Natural killer cell (primary cell): ENCODE data around the gene SPAG7. TPM values are rescaled to one million over a fixed set of nuclear protein-coding genes. Genes with fewer than 3 reads are reported as not detected.

ENCODE experiments used
- ATAC-seq, 3 donors: fragments of 150-1000 bp in 2 of 3; fragments of 200-7000 bp in 1 of 3; cut with Tn5 transposase; 1 replicate in 1 of 3; 2 replicates in 2 of 3; pipeline ENCODE4 v1.10.0; 2021; ENCODE audit warnings: mild to moderate bottlenecking in 2 of 3, moderate library complexity in 2 of 3
- DNase-seq, 2 donors: peaks; one replicate each; pipeline versions ENCODE4 v3.0.0 to v3.0.0-alpha.2; 2013 to 2021; ENCODE audit warnings: mixed read lengths in 1 of 2
- H3K27ac ChIP-seq: one replicate; pipeline ENCODE4 v1.5.1; 2013; ENCODE audit warnings: mild to moderate bottlenecking, low read length
- H3K27me3 ChIP-seq: one replicate; pipeline ENCODE4 v1.6.1; 2013; ENCODE audit warnings: low read length; ENCODE audit not compliant: control insufficient read depth, insufficient read depth
- H3K36me3 ChIP-seq: one replicate; pipeline ENCODE4 v1.6.1; 2013; ENCODE audit warnings: low read length; ENCODE audit not compliant: control insufficient read depth, insufficient read depth
- H3K4me1 ChIP-seq: one replicate; pipeline ENCODE4 v1.6.1; 2013; ENCODE audit warnings: low read length; ENCODE audit not compliant: control insufficient read depth, insufficient read depth
- H3K4me3 ChIP-seq: one replicate; pipeline ENCODE4 v1.5.1; 2013; ENCODE audit warnings: low read length
- H3K9me3 ChIP-seq: one replicate; pipeline ENCODE4 v1.6.1; 2013; ENCODE audit warnings: low read length; ENCODE audit not compliant: control insufficient read depth, insufficient read depth
- H3K27ac Mint-ChIP-seq, 2 donors: one replicate each; pipeline ENCODE4 v1.8.0; 2022; ENCODE audit warnings: mild to moderate bottlenecking in 2 of 2, mixed read lengths in 2 of 2, moderate library complexity in 1 of 2
- H3K27me3 Mint-ChIP-seq, 2 donors: one replicate each; pipeline ENCODE4 v1.8.0; 2022; ENCODE audit warnings: low read depth in 2 of 2, mixed read lengths in 2 of 2
- H3K36me3 Mint-ChIP-seq: one replicate; pipeline ENCODE4 v1.8.0; 2022; ENCODE audit warnings: mixed read lengths
- H3K4me1 Mint-ChIP-seq, 2 donors: one replicate each; pipeline ENCODE4 v1.8.0; 2022; ENCODE audit warnings: mixed read lengths in 2 of 2
- H3K4me3 Mint-ChIP-seq: one replicate; pipeline ENCODE4 v1.8.0; 2022; ENCODE audit warnings: mild to moderate bottlenecking, moderate library complexity, mixed read lengths
- H3K9me3 Mint-ChIP-seq, 2 donors: one replicate each; pipeline ENCODE4 v1.8.0; 2022; ENCODE audit warnings: mixed read lengths in 2 of 2
- WGBS: methylation state at CpG from one replicate; pipeline ENCODE4 v1.1.7; 2013; ENCODE audit warnings: missing lambda C conversion rate; ENCODE audit not compliant: insufficient coverage; 5-methylcytosine and 5-hydroxymethylcytosine counted together
- intact Hi-C: fragments of 100-400 bp; cut with micrococcal nuclease; formaldehyde crosslinking; loops from one replicate; pipeline ENCODE4 v1.14.2; 2022
- total RNA-seq, 4 donors: library from RNA; stranded (reverse); fragments of 120-200 nt in 1 of 4; gene quantifications; one replicate each; pipeline versions ENCODE4 v1.2.3 to v1.2.4, GENCODE V29; 2013 to 2022
- TF ChIP-seq, protein P1 (sequence below): fragments of 200-600 bp; IDR thresholded peaks from one replicate; pipeline ENCODE4 v1.8.0; 2022; ENCODE audit warnings: antibody characterized with exemption

The SPAG7 gene
- total RNA-seq, 3 donors from 2014 or later (not counting 1 experiment from before 2014, with no cell fraction given): 45.7 to 60.2 (median 59.6) TPM

DNA sequence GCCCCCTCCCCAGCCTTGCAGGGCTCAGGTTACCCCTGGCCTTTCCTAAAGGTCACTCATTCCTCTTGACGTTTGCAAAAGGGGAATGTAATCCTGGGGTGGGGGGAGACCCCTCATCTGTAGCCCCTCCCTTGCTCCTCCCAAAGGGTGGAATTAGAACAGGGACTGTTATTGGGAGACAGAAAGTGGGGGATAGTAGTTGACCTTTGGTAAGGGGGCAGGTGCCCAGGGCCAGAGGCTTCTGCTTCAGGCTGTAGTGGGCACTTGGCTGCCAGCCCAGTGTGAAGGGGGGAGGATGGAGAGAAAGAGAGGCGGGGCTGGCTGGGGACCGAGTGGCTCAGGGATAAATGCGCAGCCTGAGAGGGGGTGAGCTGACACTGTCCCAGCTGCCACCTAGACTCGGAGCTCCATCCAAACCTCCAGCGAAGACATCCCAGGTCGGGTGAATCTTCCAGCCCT, 16.8 kb downstream of the SPAG7 start, which contains the start of gene ENO3:
ENO3 (plus strand) TSS at position 374 of the 459 bp plus-strand sequence. CDS start 711 bp downstream, outside the sequence.
- Histone ChIP-seq H3K27ac (peak within 1 kb of the TSS; percentile 97), H3K4me3 (peak within 1 kb of the TSS; percentile 56), H3K36me3 (peaks cover 17% of the 10 kb centered on the region), H3K9me3 (no peaks in the 10 kb centered on the region), H3K4me1 (peaks cover 26% of the 10 kb centered on the region), H3K27me3 (no peaks in the 10 kb centered on the region)
- TF ChIP-seq, protein P1, sequence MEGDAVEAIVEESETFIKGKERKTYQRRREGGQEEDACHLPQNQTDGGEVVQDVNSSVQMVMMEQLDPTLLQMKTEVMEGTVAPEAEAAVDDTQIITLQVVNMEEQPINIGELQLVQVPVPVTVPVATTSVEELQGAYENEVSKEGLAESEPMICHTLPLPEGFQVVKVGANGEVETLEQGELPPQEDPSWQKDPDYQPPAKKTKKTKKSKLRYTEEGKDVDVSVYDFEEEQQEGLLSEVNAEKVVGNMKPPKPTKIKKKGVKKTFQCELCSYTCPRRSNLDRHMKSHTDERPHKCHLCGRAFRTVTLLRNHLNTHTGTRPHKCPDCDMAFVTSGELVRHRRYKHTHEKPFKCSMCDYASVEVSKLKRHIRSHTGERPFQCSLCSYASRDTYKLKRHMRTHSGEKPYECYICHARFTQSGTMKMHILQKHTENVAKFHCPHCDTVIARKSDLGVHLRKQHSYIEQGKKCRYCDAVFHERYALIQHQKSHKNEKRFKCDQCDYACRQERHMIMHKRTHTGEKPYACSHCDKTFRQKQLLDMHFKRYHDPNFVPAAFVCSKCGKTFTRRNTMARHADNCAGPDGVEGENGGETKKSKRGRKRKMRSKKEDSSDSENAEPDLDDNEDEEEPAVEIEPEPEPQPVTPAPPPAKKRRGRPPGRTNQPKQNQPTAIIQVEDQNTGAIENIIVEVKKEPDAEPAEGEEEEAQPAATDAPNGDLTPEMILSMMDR: no peak
- DNase-seq (no peak), ATAC-seq (no peak)
- Mint-ChIP-seq H3K36me3 (peaks cover 7% of the 10 kb centered on the region), H3K4me1 (peaks cover 26 to 33% of the 10 kb centered on the region in 2 donors), H3K27me3 (peaks cover 0 to 2% of the 10 kb centered on the region in 2 donors), H3K4me3 (peak within 1 kb of the TSS; percentile 87), H3K9me3 (no peaks in the 10 kb centered on the region), H3K27ac (peak within 1 kb of the TSS; percentile 87 to 93)
- 66% methylated on average over 6 of the region's 7 CpGs for WGBS
- intact Hi-C loops: no loop called here

DNA sequence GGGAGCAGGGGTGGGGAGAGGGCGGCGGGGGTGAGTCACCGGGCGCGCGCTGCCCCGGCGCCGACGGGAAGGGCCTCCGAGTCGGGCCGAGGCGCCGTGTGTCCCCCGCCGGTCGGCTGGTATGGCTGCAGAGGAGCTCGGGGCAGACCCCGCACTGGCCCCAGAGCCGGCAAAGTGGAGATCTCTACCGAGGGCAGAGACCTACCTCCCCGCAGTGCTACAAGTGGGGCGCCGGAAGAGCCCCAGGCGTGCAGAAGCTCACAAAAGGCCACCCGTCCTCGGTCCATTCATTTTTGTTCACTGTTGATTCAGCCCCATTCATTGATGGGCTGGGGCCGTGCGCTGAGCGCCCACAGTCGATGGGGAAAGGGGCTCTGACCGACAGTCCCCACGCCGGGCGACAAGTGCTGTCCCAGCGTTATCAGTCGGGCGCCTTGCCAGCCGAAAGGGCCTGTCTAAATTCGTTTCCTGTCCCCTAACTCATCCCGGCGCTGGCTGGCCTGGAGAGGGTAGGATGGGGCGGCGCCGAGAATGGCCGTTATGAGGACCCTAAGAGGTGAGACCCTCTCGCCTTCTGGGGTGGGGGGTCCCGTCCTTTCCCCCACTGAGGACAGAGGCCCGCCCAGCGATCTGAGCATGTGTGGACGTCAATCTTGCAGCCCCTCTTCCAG, 17.4 kb downstream of the SPAG7 start:
- ATAC-seq: peak; percentile 13 to 21 (median 17)
- no peak for DNase-seq
- Histone ChIP-seq H3K9me3 (no peaks in the 10 kb centered on the region), H3K4me3 (peak overlapping the region; percentile 56), H3K4me1 (peaks cover 32% of the 10 kb centered on the region), H3K27me3 (no peaks in the 10 kb centered on the region), H3K27ac (peak overlapping the region; percentile 97), H3K36me3 (peaks cover 22% of the 10 kb centered on the region)
- H3K27me3 Mint-ChIP-seq: peaks cover 0 to 2% of the 10 kb centered on the region in 2 donors
- peak overlapping the region; percentile 87 to 93 for H3K27ac Mint-ChIP-seq
- TF ChIP-seq, protein P1: no peak
- H3K4me1 Mint-ChIP-seq: peaks cover 32 to 39% of the 10 kb centered on the region in 2 donors
- peaks cover 12% of the 10 kb centered on the region for H3K36me3 Mint-ChIP-seq
- H3K9me3 Mint-ChIP-seq: no peaks in the 10 kb centered on the region
- 6% methylated on average over 52 of the region's 52 CpGs for WGBS
- intact Hi-C loops: no loop called here
- H3K4me3 Mint-ChIP-seq: peak overlapping the region; percentile 87

DNA sequence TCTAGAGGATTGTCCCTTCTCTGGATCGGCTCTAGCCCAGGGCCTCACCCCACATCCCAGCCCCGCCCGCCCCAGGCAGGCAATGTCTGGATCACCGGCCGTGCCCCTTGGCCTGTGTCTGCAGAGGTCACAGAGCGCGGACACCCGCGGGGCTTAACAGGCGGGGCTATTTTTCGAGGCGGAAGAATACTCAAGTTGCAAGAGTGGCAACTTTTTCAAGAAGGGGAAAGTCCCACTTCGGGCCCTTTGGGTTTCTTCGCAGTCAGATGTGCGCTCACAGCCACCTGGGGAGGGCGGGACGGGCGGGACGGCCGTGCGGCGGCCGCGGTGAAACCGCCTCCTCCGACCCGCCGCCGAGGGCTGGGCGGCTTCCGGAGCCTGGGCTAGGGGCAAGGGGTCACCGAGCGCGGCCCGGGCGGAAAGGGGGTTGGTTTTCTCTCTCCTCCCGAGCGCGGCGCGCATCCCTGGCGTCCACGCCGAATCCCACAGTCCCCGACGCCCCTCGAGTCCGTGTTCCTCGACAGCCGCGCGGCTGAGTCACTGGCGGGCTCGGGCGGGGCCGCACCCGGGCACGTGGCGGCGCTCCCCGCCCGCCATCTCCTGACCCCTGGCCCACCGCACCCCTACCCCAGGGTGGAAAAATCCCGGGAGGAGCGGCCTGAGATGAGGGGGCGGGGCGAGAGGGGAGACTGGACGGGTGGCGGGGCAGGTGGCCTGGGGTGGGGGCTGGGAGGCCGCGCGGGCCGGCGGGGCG, 18.1 kb downstream of the SPAG7 start:
- no peaks in the 10 kb centered on the region for H3K9me3 ChIP-seq
- peaks cover 29% of the 10 kb centered on the region for H3K36me3 ChIP-seq
- Mint-ChIP-seq H3K4me3 (peak overlapping the region; percentile 74), H3K4me1 (peaks cover 39 to 46% of the 10 kb centered on the region in 2 donors), H3K27me3 (peaks cover 0 to 2% of the 10 kb centered on the region in 2 donors), H3K9me3 (no peaks in the 10 kb centered on the region), H3K27ac (peak overlapping the region; percentile 87 to 93), H3K36me3 (peaks cover 14% of the 10 kb centered on the region)
- H3K4me1 ChIP-seq: peaks cover 39% of the 10 kb centered on the region
- whole genome bisulfite sequencing: under 1% methylated on average over 67 of the region's 75 CpGs
- no peaks in the 10 kb centered on the region for H3K27me3 ChIP-seq
- ATAC-seq (peak; percentile 31 to 68 (median 56)), DNase-seq (peak; percentile 79 to 93)
- intact Hi-C loops: loop anchor here (5.0 kb wide), 1 partner anchor 468 kb away; the partner anchor contains the start of gene NUP88
- peak overlapping the region; percentile 97 for H3K27ac ChIP-seq
- TF ChIP-seq, protein P1: no peak
- peak overlapping the region; percentile 99 for H3K4me3 ChIP-seq
